ENCODE results near the gene DPYSL4.

The DPYSL4 gene

GRCh38 chr10:132199854-132200311 is 13.1 kb downstream of the DPYSL4 start:
- Histone ChIP-seq H3K36me3 (ENCODE audit: control insufficient read depth, insufficient read depth, low read length) (peaks cover 11% of the 10 kb centered on the region), H3K27ac (ENCODE audit: low read depth, low read length, severe bottlenecking) (no peak overlapping the region), H3K9me3 (ENCODE audit: control insufficient read depth, low read length) (no peaks in the 10 kb centered on the region), H3K4me3 (ENCODE audit: extremely low read depth, insufficient read depth, low read length, poor library complexity, severe bottlenecking) (no peak overlapping the region), H3K4me1 (ENCODE audit: control insufficient read depth, insufficient read depth, low read length, poor library complexity, severe bottlenecking) (no peaks in the 10 kb centered on the region)
- whole genome bisulfite sequencing, 2 experiments (ENCODE audit: insufficient coverage in 2 of 2), result 89 to 96% methylated on average over 8 to 13 of the region's 16 CpGs

- H3K36me3 ChIP-seq (ENCODE audit: control insufficient read depth, insufficient read depth, low read length), result peaks cover 9% of the 10 kb centered on the region
- 92 to 93% methylated on average over 26 to 32 of the region's 35 CpGs for WGBS, 2 experiments (ENCODE audit: insufficient coverage in 2 of 2)
- no peaks in the 10 kb centered on the region for H3K4me1 ChIP-seq (ENCODE audit: control insufficient read depth, insufficient read depth, low read length, poor library complexity, severe bottlenecking)
- no peak overlapping the region for H3K27ac ChIP-seq (ENCODE audit: low read depth, low read length, severe bottlenecking)
- no peak overlapping the region for H3K4me3 ChIP-seq (ENCODE audit: extremely low read depth, insufficient read depth, low read length, poor library complexity, severe bottlenecking)
- no peaks in the 10 kb centered on the region for H3K9me3 ChIP-seq (ENCODE audit: control insufficient read depth, low read length)
Measured at GRCh38 chr10:132200344-132201110, 13.8 kb downstream of the DPYSL4 start.

- peaks cover 9% of the 10 kb centered on the region for H3K36me3 ChIP-seq (ENCODE audit: control insufficient read depth, insufficient read depth, low read length)
- no peaks in the 10 kb centered on the region for H3K9me3 ChIP-seq (ENCODE audit: control insufficient read depth, low read length)
- 92 to 95% methylated on average over 33 to 34 of the region's 35 CpGs for WGBS, 2 experiments (ENCODE audit: insufficient coverage in 2 of 2)
- H3K27ac ChIP-seq (ENCODE audit: low read depth, low read length, severe bottlenecking), result no peak overlapping the region
- no peaks in the 10 kb centered on the region for H3K4me1 ChIP-seq (ENCODE audit: control insufficient read depth, insufficient read depth, low read length, poor library complexity, severe bottlenecking)
- no peak overlapping the region for H3K4me3 ChIP-seq (ENCODE audit: extremely low read depth, insufficient read depth, low read length, poor library complexity, severe bottlenecking)
Measured at GRCh38 chr10:132201111-132201969, 14.6 kb downstream of the DPYSL4 start.

- H3K4me3 ChIP-seq (ENCODE audit: extremely low read depth, insufficient read depth, low read length, poor library complexity, severe bottlenecking), result no peak overlapping the region
- peaks cover 9% of the 10 kb centered on the region for H3K36me3 ChIP-seq (ENCODE audit: control insufficient read depth, insufficient read depth, low read length)
- no peaks in the 10 kb centered on the region for H3K4me1 ChIP-seq (ENCODE audit: control insufficient read depth, insufficient read depth, low read length, poor library complexity, severe bottlenecking)
- no peak overlapping the region for H3K27ac ChIP-seq (ENCODE audit: low read depth, low read length, severe bottlenecking)
- WGBS, 2 experiments (ENCODE audit: insufficient coverage in 2 of 2), result 88 to 90% methylated on average over 44 to 46 of the region's 48 CpGs
- no peaks in the 10 kb centered on the region for H3K9me3 ChIP-seq (ENCODE audit: control insufficient read depth, low read length)
Measured at GRCh38 chr10:132202070-132202970, 15.6 kb downstream of the DPYSL4 start.

- peaks cover 7% of the 10 kb centered on the region for H3K36me3 ChIP-seq (ENCODE audit: control insufficient read depth, insufficient read depth, low read length)
- no peak overlapping the region for H3K27ac ChIP-seq (ENCODE audit: low read depth, low read length, severe bottlenecking)
- H3K4me3 ChIP-seq (ENCODE audit: extremely low read depth, insufficient read depth, low read length, poor library complexity, severe bottlenecking), result no peak overlapping the region
- no peaks in the 10 kb centered on the region for H3K9me3 ChIP-seq (ENCODE audit: control insufficient read depth, low read length)
- no peaks in the 10 kb centered on the region for H3K4me1 ChIP-seq (ENCODE audit: control insufficient read depth, insufficient read depth, low read length, poor library complexity, severe bottlenecking)
- 92 to 93% methylated on average over 32 to 33 of the region's 34 CpGs for WGBS, 2 experiments (ENCODE audit: insufficient coverage in 2 of 2)
Measured at GRCh38 chr10:132203256-132204077, 16.7 kb downstream of the DPYSL4 start.

- H3K36me3 ChIP-seq (ENCODE audit: control insufficient read depth, insufficient read depth, low read length), result peaks cover 7% of the 10 kb centered on the region
- 87% methylated on average over 19 to 20 of the region's 20 CpGs for WGBS, 2 experiments (ENCODE audit: insufficient coverage in 2 of 2)
- H3K4me3 ChIP-seq (ENCODE audit: extremely low read depth, insufficient read depth, low read length, poor library complexity, severe bottlenecking), result no peak overlapping the region
- no peaks in the 10 kb centered on the region for H3K4me1 ChIP-seq (ENCODE audit: control insufficient read depth, insufficient read depth, low read length, poor library complexity, severe bottlenecking)
- no peaks in the 10 kb centered on the region for H3K9me3 ChIP-seq (ENCODE audit: control insufficient read depth, low read length)
- H3K27ac ChIP-seq (ENCODE audit: low read depth, low read length, severe bottlenecking), result no peak overlapping the region
Measured at GRCh38 chr10:132204078-132204780, 17.5 kb downstream of the DPYSL4 start.

- no peak overlapping the region for H3K27ac ChIP-seq (ENCODE audit: low read depth, low read length, severe bottlenecking)
- 88 to 90% methylated on average over 18 to 19 of the region's 28 CpGs for WGBS, 2 experiments (ENCODE audit: insufficient coverage in 2 of 2)
- no peaks in the 10 kb centered on the region for H3K4me1 ChIP-seq (ENCODE audit: control insufficient read depth, insufficient read depth, low read length, poor library complexity, severe bottlenecking)
- H3K4me3 ChIP-seq (ENCODE audit: extremely low read depth, insufficient read depth, low read length, poor library complexity, severe bottlenecking), result no peak overlapping the region
- peaks cover 7% of the 10 kb centered on the region for H3K36me3 ChIP-seq (ENCODE audit: control insufficient read depth, insufficient read depth, low read length)
- H3K9me3 ChIP-seq (ENCODE audit: control insufficient read depth, low read length), result no peaks in the 10 kb centered on the region
Measured at GRCh38 chr10:132204781-132205473, 18.2 kb downstream of the DPYSL4 start.

GRCh38 chr10:132205650-132206376 is 19.1 kb downstream of the DPYSL4 start:
- no peaks in the 10 kb centered on the region for H3K4me1 ChIP-seq (ENCODE audit: control insufficient read depth, insufficient read depth, low read length, poor library complexity, severe bottlenecking)
- H3K36me3 ChIP-seq (ENCODE audit: control insufficient read depth, insufficient read depth, low read length), result peaks cover 7% of the 10 kb centered on the region
- no peaks in the 10 kb centered on the region for H3K9me3 ChIP-seq (ENCODE audit: control insufficient read depth, low read length)
- WGBS, 2 experiments (ENCODE audit: insufficient coverage in 2 of 2), result 94 to 95% methylated on average over 23 to 24 of the region's 37 CpGs
- no peak overlapping the region for H3K27ac ChIP-seq (ENCODE audit: low read depth, low read length, severe bottlenecking)
- no peak overlapping the region for H3K4me3 ChIP-seq (ENCODE audit: extremely low read depth, insufficient read depth, low read length, poor library complexity, severe bottlenecking)
